Caco-2 (cell line): ENCODE measurements around the gene ASB4. TPM values are rescaled to one million over a fixed set of nuclear protein-coding genes. Genes with fewer than 3 reads are reported as not detected.

Experiments used
- BruUV-seq: library from RNA; stranded (reverse); fragments of 400-500 nt; replicated peaks from 2 replicates; lab custom pipeline; 2021; lab: Mats Ljungman, UMichigan
- CTCF ChIA-PET: fragments of 300-600 bp; sonication (Branson Sonifier 250); formaldehyde crosslinking; loops from one replicate; lab custom pipeline; 2022; ENCODE audit warnings: antibody characterized with exemption; lab: Charles Lee
- POLR2A ChIA-PET: fragments of 300-600 bp; sonication (Branson Sonifier 250); formaldehyde crosslinking; loops from one replicate; lab custom pipeline; 2022; ENCODE audit warnings: antibody characterized with exemption; lab: Charles Lee
- DNase-seq, 2 experiments: peaks; one replicate each; pipeline versions ENCODE4 v3.0.0 to v3.0.0-alpha.2; 2020 to 2022
- H3K27me3 ChIP-seq: replicated peaks from 2 replicates; pipeline ENCODE4 v1.6.0; 2011; ENCODE audit warnings: low read length; ENCODE audit not compliant: control insufficient read depth, insufficient read depth
- H3K36me3 ChIP-seq: 2 replicates; pipeline ENCODE4 v1.5.1; 2011; ENCODE audit warnings: low read length; ENCODE audit not compliant: control insufficient read depth, insufficient read depth
- H3K4me1 ChIP-seq: fragments of 250-450 bp; sonication (Bioruptor Pico); 2 replicates; pipeline ENCODE4 v1.5.1; 2020; ENCODE audit warnings: mild to moderate bottlenecking
- H3K4me3 ChIP-seq: 2 replicates; pipeline ENCODE4 v1.5.1; 2011; ENCODE audit warnings: low read depth, mild to moderate bottlenecking, control low read depth, low read length
- H3K9me3 ChIP-seq: fragments of 250-450 bp; sonication (Bioruptor Pico); 2 replicates; pipeline ENCODE4 v1.5.1; 2020; ENCODE audit warnings: mild to moderate bottlenecking, moderate library complexity
- H3K27ac Mint-ChIP-seq: one replicate; pipeline ENCODE4 v1.8.0; 2022; ENCODE audit warnings: mixed read lengths; ENCODE audit not compliant: unreplicated experiment
- H3K27me3 Mint-ChIP-seq: one replicate; pipeline ENCODE4 v1.8.0; 2022; ENCODE audit warnings: mixed read lengths; ENCODE audit not compliant: insufficient read depth, unreplicated experiment
- H3K36me3 Mint-ChIP-seq: one replicate; pipeline ENCODE4 v1.8.0; 2022; ENCODE audit warnings: mild to moderate bottlenecking, mixed read lengths; ENCODE audit not compliant: insufficient read depth, unreplicated experiment
- H3K4me1 Mint-ChIP-seq: one replicate; pipeline ENCODE4 v1.8.0; 2022; ENCODE audit warnings: low read depth, mixed read lengths; ENCODE audit not compliant: unreplicated experiment
- H3K4me3 Mint-ChIP-seq: one replicate; pipeline ENCODE4 v1.8.0; 2022; ENCODE audit warnings: mild to moderate bottlenecking, moderate library complexity, mixed read lengths; ENCODE audit not compliant: unreplicated experiment
- H3K9me3 Mint-ChIP-seq: one replicate; pipeline ENCODE4 v1.8.0; 2022; ENCODE audit warnings: mixed read lengths; ENCODE audit not compliant: unreplicated experiment
- CTCF ChIP-seq, 2 experiments: fragments of 200-600 bp in 1 of 2; IDR thresholded peaks; 1 replicate in 1 of 2; 2 replicates in 1 of 2; pipeline versions ENCODE4 v1.5.1 to v1.8.0; 2011 to 2022; ENCODE audit warnings: antibody characterized with exemption in 1 of 2, control low read depth in 1 of 2, inconsistent platforms in 1 of 2, low read depth in 1 of 2, low read length in 1 of 2, mild to moderate bottlenecking in 1 of 2, moderate library complexity in 1 of 2; ENCODE audit not compliant: insufficient read depth in 1 of 2, severe bottlenecking in 1 of 2, unreplicated experiment in 1 of 2
- intact Hi-C: fragments of 100-400 bp; cut with micrococcal nuclease; formaldehyde crosslinking; loops from one replicate; pipeline ENCODE4 v1.10.0; 2022; ENCODE audit not compliant: unreplicated experiment
- total RNA-seq: library from RNA; stranded (reverse); gene quantifications from 2 replicates; pipeline ENCODE4 v1.2.3, GENCODE V29; 2022

Gene ASB4
- total RNA-seq, 1 experiment from 2014 or later, result not detected

DNA sequence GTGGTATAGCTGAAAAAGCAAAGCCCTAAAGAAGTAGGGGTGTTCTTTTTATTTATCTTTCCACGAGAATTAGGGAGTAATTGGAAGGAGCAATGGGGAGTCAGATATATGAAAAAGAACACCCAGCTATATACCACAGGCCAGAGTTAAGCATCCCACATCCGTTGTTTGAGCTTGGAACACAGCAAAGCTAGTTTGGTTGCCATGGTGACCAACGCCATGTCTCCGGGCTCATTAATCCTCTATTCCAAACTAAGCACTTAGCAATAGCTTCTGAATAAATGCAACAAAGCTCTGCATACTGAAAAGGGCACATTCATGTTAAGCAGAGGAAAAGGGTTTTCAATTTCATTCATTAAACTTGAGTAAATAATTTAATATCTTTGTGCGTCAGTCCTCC is 23.5 kb downstream of the ASB4 start:
- no TSS peak for BruUV-seq
- Histone ChIP-seq H3K4me1 (no peaks in the 10 kb centered on the region), H3K9me3 (no peaks in the 10 kb centered on the region), H3K4me3 (no peak overlapping the region), H3K36me3 (no peaks in the 10 kb centered on the region), H3K27me3 (no peaks in the 10 kb centered on the region)
- H3K4me1 Mint-ChIP-seq, result no peaks in the 10 kb centered on the region
- H3K36me3 Mint-ChIP-seq, result no peaks in the 10 kb centered on the region
- POLR2A ChIA-PET, result no interaction called here
- H3K27me3 Mint-ChIP-seq, result peaks cover 2% of the 10 kb centered on the region
- CTCF ChIA-PET, result interaction anchor here (0.5 to 1.2 kb wide), 3 partner anchors 177 to 181 kb away, joined by 3 to 4 read pairs (median 4); no protein-coding TSS in a partner anchor
- no peak for DNase-seq
- TF ChIP-seq CTCF (IDR thresholded peaks at IDR 0.05; ENCODE audit: insufficient read depth in 1 of 2, low read depth in 1 of 2, low read length in 1 of 2, severe bottlenecking in 1 of 2, unreplicated experiment in 1 of 2), result no peak
- H3K27ac Mint-ChIP-seq, result no peak overlapping the region
- no peaks in the 10 kb centered on the region for H3K9me3 Mint-ChIP-seq
- intact Hi-C loops, result no loop called here
- no peak overlapping the region for H3K4me3 Mint-ChIP-seq

- peak; percentile 83 to 84 for TF ChIP-seq CTCF (IDR thresholded peaks at IDR 0.05; ENCODE audit: insufficient read depth in 1 of 2, low read depth in 1 of 2, low read length in 1 of 2, severe bottlenecking in 1 of 2, unreplicated experiment in 1 of 2)
- peak; percentile 65 to 75 for DNase-seq
- Histone ChIP-seq H3K9me3 (no peaks in the 10 kb centered on the region), H3K36me3 (no peaks in the 10 kb centered on the region), H3K27me3 (no peaks in the 10 kb centered on the region), H3K4me1 (no peaks in the 10 kb centered on the region), H3K4me3 (no peak overlapping the region)
- Mint-ChIP-seq H3K4me3 (no peak overlapping the region), H3K27me3 (peaks cover 9% of the 10 kb centered on the region), H3K36me3 (no peaks in the 10 kb centered on the region), H3K4me1 (no peaks in the 10 kb centered on the region), H3K27ac (no peak overlapping the region), H3K9me3 (no peaks in the 10 kb centered on the region)
- intact Hi-C loops, result loop anchor here (1.0 to 2.0 kb wide), 3 partner anchors 16 to 179 kb away; no protein-coding TSS in a partner anchor
- BruUV-seq, result no TSS peak
- CTCF ChIA-PET, result interaction anchor here (0.6 to 4.2 kb wide), 23 partner anchors 9 to 854 kb away, joined by 3 to 71 read pairs (median 4); partner anchors contain the start of gene PON3
- POLR2A ChIA-PET, result interaction anchor here (0.6 kb wide), 1 partner anchor 176 kb away, joined by 5 read pairs; no protein-coding TSS in a partner anchor
Observed at GRCh38 chr7:95511716-95512260, 26.0 kb downstream of the ASB4 start.

DNA sequence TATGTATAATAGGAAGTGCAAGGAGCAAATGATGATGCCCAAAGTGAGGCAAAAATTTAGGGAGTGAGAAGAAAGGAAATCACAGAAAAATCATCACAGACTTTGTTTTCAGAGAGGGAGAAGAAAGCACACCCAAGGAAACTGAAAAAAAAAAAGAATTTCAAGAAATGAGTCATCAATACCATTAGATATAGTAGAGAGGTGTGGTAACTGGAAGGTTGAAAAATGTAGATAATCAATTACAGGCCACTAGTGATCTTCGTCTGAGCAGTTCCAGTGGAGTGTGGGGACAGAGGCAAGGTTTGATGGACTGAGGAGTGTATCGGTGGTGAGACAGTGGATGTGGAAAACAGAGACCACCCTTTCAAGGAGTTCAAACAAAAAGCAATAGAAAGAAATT is 31.7 kb downstream of the ASB4 start:
- Mint-ChIP-seq H3K4me1 (no peaks in the 10 kb centered on the region), H3K27me3 (peaks cover 9% of the 10 kb centered on the region), H3K36me3 (no peaks in the 10 kb centered on the region), H3K4me3 (no peak overlapping the region), H3K27ac (no peak overlapping the region), H3K9me3 (no peaks in the 10 kb centered on the region)
- TF ChIP-seq CTCF (IDR thresholded peaks at IDR 0.05; ENCODE audit: insufficient read depth in 1 of 2, low read depth in 1 of 2, low read length in 1 of 2, severe bottlenecking in 1 of 2, unreplicated experiment in 1 of 2), result no peak
- no peaks in the 10 kb centered on the region for H3K27me3 ChIP-seq
- BruUV-seq, result no TSS peak
- H3K4me3 ChIP-seq, result no peak overlapping the region
- H3K36me3 ChIP-seq, result no peaks in the 10 kb centered on the region
- POLR2A ChIA-PET, result no interaction called here
- intact Hi-C loops, result no loop called here
- H3K9me3 ChIP-seq, result no peaks in the 10 kb centered on the region
- CTCF ChIA-PET, result interaction anchor here (0.5 to 0.6 kb wide), 2 partner anchors 15 to 173 kb away, joined by 3 read pairs; no protein-coding TSS in a partner anchor
- no peaks in the 10 kb centered on the region for H3K4me1 ChIP-seq
- no peak for DNase-seq
